Smooth muscle cell (in vitro differentiated cells): ENCODE results near the gene HOXA13. TPM values are rescaled to one million over a fixed set of nuclear protein-coding genes. Genes with fewer than 3 reads are reported as not detected.

Experiments used
- DNase-seq: peaks from one replicate; lab custom pipeline; 2025; ENCODE audit not compliant: unreplicated experiment; lab: John Stamatoyannopoulos, UW
- H2AFZ ChIP-seq: fragments of 200-600 bp; sonication (generic); 2 replicates; pipeline ENCODE4 v1.6.0; 2016; ENCODE audit warnings: antibody characterized with exemption, low read depth, mild to moderate bottlenecking
- H3F3A ChIP-seq: fragments of 200-600 bp; sonication (generic); 2 replicates; pipeline ENCODE4 v1.6.0; 2017; ENCODE audit warnings: antibody characterized with exemption, low read depth
- H3K27ac ChIP-seq: fragments of 200-600 bp; sonication (generic); 2 replicates; pipeline ENCODE4 v1.5.1; 2016; ENCODE audit warnings: low read depth, mild to moderate bottlenecking
- H3K27me3 ChIP-seq: fragments of 200-600 bp; sonication (generic); 2 replicates; pipeline ENCODE4 v1.6.1; 2016; ENCODE audit warnings: low read depth, mild to moderate bottlenecking
- H3K36me3 ChIP-seq: fragments of 200-600 bp; sonication (generic); 2 replicates; pipeline ENCODE4 v1.5.1; 2016; ENCODE audit warnings: low read depth
- H3K4me1 ChIP-seq: fragments of 200-600 bp; sonication (generic); 2 replicates; pipeline ENCODE4 v1.5.1; 2016; ENCODE audit warnings: low read depth
- H3K4me2 ChIP-seq: fragments of 200-600 bp; sonication (generic); 2 replicates; pipeline ENCODE4 v1.6.0; 2016; ENCODE audit warnings: mild to moderate bottlenecking
- H3K4me3 ChIP-seq: fragments of 200-600 bp; sonication (generic); 2 replicates; pipeline ENCODE4 v1.5.1; 2016; ENCODE audit warnings: mild to moderate bottlenecking
- H3K79me2 ChIP-seq: fragments of 200-600 bp; sonication (generic); 2 replicates; pipeline ENCODE4 v1.6.0; 2016; ENCODE audit warnings: low read depth, mild to moderate bottlenecking
- H3K9ac ChIP-seq: fragments of 200-600 bp; sonication (generic); 2 replicates; pipeline ENCODE4 v1.6.0; 2016; ENCODE audit warnings: low read depth
- H3K9me3 ChIP-seq: fragments of 200-600 bp; sonication (generic); replicated peaks from 2 replicates; pipeline ENCODE4 v1.5.1; 2016; ENCODE audit warnings: low read depth
- H4K20me1 ChIP-seq: fragments of 200-600 bp; sonication (generic); 2 replicates; pipeline ENCODE4 v1.6.0; 2016; ENCODE audit warnings: low read depth
- WGBS: methylation state at CpG from one replicate; pipeline ENCODE4 v1.1.7; 2016; ENCODE audit warnings: low lambda C conversion rate; 5-methylcytosine and 5-hydroxymethylcytosine counted together
- polyA plus RNA-seq: library from polyadenylated mRNA; unstranded; fragments of >200 nt; fragmentation: Nextera tagmentation; extraction: Ambion mirVana; gene quantifications from 2 replicates; pipeline ENCODE4 v1.2.1, GENCODE V29; 2016
- total RNA-seq: library from RNA; depleted of rRNA; stranded (reverse); fragments of >200 nt; gene quantifications from 2 replicates; pipeline ENCODE4 v1.2.3, GENCODE V29; 2014
- TF ChIP-seq, protein P1 (sequence below): fragments of 200-600 bp; sonication (generic); IDR thresholded peaks from 2 replicates; pipeline ENCODE4 v1.5.1; 2017; ENCODE audit warnings: borderline replicate concordance, mild to moderate bottlenecking, antibody characterized with exemption; ENCODE audit not compliant: insufficient read depth, poor library complexity, severe bottlenecking

Gene HOXA13
- total and polyA plus RNA-seq, 2 experiments from 2014 or later, result 10.0 to 14.2 TPM

- Histone ChIP-seq H3K27ac (peak overlapping the region; percentile 95), H3K4me3 (peak overlapping the region; percentile 67), H4K20me1 (peaks cover 22% of the 10 kb centered on the region), H3F3A (peaks cover 7% of the 10 kb centered on the region), H3K27me3 (peaks cover 52% of the 10 kb centered on the region), H3K79me2 (peaks cover 100% of the 10 kb centered on the region), H3K36me3 (no peaks in the 10 kb centered on the region), H3K4me1 (no peaks in the 10 kb centered on the region), H3K9me3 (no peaks in the 10 kb centered on the region), H3K4me2 (peak overlapping the region; percentile 89), H3K9ac (peak overlapping the region; percentile 88), H2AFZ (no peak overlapping the region)
- DNase-seq, result no peak
- 2% methylated on average over 25 of the region's 46 CpGs for WGBS
- TF ChIP-seq, protein P1, sequence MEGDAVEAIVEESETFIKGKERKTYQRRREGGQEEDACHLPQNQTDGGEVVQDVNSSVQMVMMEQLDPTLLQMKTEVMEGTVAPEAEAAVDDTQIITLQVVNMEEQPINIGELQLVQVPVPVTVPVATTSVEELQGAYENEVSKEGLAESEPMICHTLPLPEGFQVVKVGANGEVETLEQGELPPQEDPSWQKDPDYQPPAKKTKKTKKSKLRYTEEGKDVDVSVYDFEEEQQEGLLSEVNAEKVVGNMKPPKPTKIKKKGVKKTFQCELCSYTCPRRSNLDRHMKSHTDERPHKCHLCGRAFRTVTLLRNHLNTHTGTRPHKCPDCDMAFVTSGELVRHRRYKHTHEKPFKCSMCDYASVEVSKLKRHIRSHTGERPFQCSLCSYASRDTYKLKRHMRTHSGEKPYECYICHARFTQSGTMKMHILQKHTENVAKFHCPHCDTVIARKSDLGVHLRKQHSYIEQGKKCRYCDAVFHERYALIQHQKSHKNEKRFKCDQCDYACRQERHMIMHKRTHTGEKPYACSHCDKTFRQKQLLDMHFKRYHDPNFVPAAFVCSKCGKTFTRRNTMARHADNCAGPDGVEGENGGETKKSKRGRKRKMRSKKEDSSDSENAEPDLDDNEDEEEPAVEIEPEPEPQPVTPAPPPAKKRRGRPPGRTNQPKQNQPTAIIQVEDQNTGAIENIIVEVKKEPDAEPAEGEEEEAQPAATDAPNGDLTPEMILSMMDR, result no peak
Observed at GRCh38 chr7:27169658-27170425, 30.0 kb downstream of the HOXA13 start.

- Histone ChIP-seq H3F3A (peaks cover 7% of the 10 kb centered on the region), H3K4me1 (no peaks in the 10 kb centered on the region), H4K20me1 (peaks cover 28% of the 10 kb centered on the region), H3K4me2 (peak overlapping the region; percentile 89), H3K9ac (peak overlapping the region; percentile 88), H3K27ac (peak overlapping the region; percentile 95), H3K4me3 (peak overlapping the region; percentile 67), H2AFZ (peak overlapping the region; percentile 80), H3K27me3 (peaks cover 60% of the 10 kb centered on the region), H3K36me3 (no peaks in the 10 kb centered on the region), H3K79me2 (peaks cover 100% of the 10 kb centered on the region), H3K9me3 (no peaks in the 10 kb centered on the region)
- WGBS, result 19% methylated on average over 25 of the region's 25 CpGs
- no peak for DNase-seq
- TF ChIP-seq, protein P1, result no peak
Observed at GRCh38 chr7:27168265-27168947, 31.5 kb downstream of the HOXA13 start.

DNA sequence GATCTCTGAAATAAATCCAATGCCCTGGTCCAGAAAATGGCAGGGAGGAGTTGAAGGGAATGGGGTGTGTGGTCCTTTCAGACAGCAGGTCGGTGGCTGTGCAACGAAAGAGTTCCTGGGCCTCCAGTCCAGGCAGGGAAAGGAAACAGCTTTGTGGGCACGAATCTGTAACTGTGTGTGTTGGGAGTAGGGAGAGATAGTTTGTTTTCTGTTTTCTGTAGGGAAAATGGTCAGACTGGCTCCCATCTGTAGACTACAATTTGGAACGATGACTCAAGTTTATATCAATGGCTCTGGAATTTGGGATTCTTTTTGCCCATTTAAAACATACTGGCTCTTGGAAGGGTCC, 32.0 kb downstream of the HOXA13 start:
- peak overlapping the region; percentile 67 for H3K4me3 ChIP-seq
- H3K27ac ChIP-seq, result peak overlapping the region; percentile 95
- peaks cover 60% of the 10 kb centered on the region for H3K27me3 ChIP-seq
- peaks cover 28% of the 10 kb centered on the region for H4K20me1 ChIP-seq
- H3K9ac ChIP-seq, result peak overlapping the region; percentile 88
- H3K79me2 ChIP-seq, result peaks cover 100% of the 10 kb centered on the region
- peaks cover 7% of the 10 kb centered on the region for H3F3A ChIP-seq
- no peaks in the 10 kb centered on the region for H3K36me3 ChIP-seq
- TF ChIP-seq, protein P1, result no peak
- 18% methylated on average over 4 of the region's 4 CpGs for WGBS
- H3K4me2 ChIP-seq, result peak overlapping the region; percentile 89
- no peak overlapping the region for H2AFZ ChIP-seq
- DNase-seq, result no peak
- no peaks in the 10 kb centered on the region for H3K4me1 ChIP-seq
- H3K9me3 ChIP-seq, result no peaks in the 10 kb centered on the region
